Measurements from ENCODE around the gene NUDT15.

DNA sequence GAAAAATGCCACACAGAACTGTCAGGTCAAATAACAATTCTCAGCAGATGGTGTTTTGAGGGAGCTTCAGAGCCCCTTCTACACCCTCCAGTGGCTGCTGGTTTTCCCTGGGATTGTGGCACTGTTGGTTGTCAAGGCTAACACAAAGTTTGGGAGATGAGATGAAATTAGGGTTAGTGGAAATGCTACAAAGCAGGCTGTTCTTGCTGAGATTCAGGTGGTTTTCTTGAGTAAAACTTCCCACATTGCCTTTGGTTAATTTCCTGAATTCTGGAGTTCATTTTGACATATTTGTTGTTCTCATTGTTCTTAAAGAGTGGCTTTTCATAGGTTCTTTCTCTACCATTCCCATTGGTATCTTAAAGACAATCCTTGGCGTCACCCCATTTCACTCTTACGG lies 35.3 kb downstream of the NUDT15 start:
- TF ChIP-seq, protein P1, sequence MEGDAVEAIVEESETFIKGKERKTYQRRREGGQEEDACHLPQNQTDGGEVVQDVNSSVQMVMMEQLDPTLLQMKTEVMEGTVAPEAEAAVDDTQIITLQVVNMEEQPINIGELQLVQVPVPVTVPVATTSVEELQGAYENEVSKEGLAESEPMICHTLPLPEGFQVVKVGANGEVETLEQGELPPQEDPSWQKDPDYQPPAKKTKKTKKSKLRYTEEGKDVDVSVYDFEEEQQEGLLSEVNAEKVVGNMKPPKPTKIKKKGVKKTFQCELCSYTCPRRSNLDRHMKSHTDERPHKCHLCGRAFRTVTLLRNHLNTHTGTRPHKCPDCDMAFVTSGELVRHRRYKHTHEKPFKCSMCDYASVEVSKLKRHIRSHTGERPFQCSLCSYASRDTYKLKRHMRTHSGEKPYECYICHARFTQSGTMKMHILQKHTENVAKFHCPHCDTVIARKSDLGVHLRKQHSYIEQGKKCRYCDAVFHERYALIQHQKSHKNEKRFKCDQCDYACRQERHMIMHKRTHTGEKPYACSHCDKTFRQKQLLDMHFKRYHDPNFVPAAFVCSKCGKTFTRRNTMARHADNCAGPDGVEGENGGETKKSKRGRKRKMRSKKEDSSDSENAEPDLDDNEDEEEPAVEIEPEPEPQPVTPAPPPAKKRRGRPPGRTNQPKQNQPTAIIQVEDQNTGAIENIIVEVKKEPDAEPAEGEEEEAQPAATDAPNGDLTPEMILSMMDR (IDR thresholded peaks at IDR 0.05), result no peak
- TF ChIP-seq POLR2A (IDR thresholded peaks at IDR 0.05), result no peak
- no peak for TF ChIP-seq POLR2AphosphoS5 (IDR thresholded peaks at IDR 0.05)
- TF ChIP-seq EP300 (IDR thresholded peaks at IDR 0.05), result no peak

Data from stomach (tissue), 4 donors.